Ectodermal cell (in vitro differentiated cells): ENCODE measurements around the gene MS4A10.

Experiments used
- H3K27ac ChIP-seq: 2 replicates; pipeline ENCODE4 v1.7.0; 2013; ENCODE audit warnings: mild to moderate bottlenecking, low read depth, low read length; ENCODE audit not compliant: insufficient read depth, poor library complexity, severe bottlenecking
- H3K27me3 ChIP-seq: 2 replicates; pipeline ENCODE4 v1.7.0; 2013; ENCODE audit warnings: mild to moderate bottlenecking, low read length; ENCODE audit not compliant: insufficient read depth, control insufficient read depth, poor library complexity, severe bottlenecking
- H3K36me3 ChIP-seq: one replicate; pipeline ENCODE4 v1.7.0; 2013; ENCODE audit warnings: low read length; ENCODE audit not compliant: control insufficient read depth, insufficient read depth
- H3K4me1 ChIP-seq: one replicate; pipeline ENCODE4 v1.7.0; 2013; ENCODE audit warnings: low read length; ENCODE audit not compliant: control insufficient read depth, insufficient read depth
- H3K4me3 ChIP-seq: 2 replicates; pipeline ENCODE4 v1.7.0; 2013; ENCODE audit warnings: low read depth, low read length, control low read depth; ENCODE audit not compliant: insufficient read depth
- H3K9me3 ChIP-seq: 2 replicates; pipeline ENCODE4 v1.7.0; 2013; ENCODE audit warnings: mild to moderate bottlenecking, low read length, moderate library complexity; ENCODE audit not compliant: control insufficient read depth
- WGBS, 2 experiments: methylation state at CpG; one replicate each; pipeline ENCODE4 v1.1.7; 2013; ENCODE audit warnings: missing lambda C conversion rate in 2 of 2; 5-methylcytosine and 5-hydroxymethylcytosine counted together

MS4A10 gene

DNA sequence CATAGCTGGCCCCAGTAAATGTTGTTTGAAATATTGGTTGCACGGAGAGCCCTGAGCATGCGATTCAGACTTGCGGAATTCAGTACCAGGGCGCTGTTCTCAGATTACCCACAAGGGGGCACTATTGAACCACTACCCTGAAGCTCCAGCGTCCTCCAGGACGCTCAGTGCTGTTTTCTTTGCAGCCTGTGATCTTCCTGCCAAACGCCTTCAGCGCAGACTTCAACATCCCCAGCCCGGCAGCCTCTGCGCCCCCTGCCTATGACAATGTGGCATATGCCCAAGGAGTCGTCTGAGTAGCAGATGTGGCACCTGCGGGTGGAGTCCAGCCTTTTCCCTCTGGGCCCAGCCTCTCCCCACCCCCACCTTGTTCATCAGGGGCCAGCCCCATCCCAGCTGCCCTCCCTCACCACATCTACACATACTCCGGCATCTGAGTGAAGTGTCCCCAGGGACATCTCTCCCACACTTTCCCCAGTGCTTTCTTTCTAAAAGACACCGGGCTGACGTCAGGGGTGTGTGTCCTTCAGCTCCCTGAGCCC is 9.6 kb upstream of the MS4A10 start:
- WGBS, 2 experiments, result 22 to 24% methylated on average over 15 of the region's 15 CpGs
- Histone ChIP-seq H3K4me3 (no peak overlapping the region), H3K9me3 (no peaks in the 10 kb centered on the region), H3K27ac (no peak overlapping the region), H3K36me3 (no peaks in the 10 kb centered on the region), H3K4me1 (no peaks in the 10 kb centered on the region), H3K27me3 (no peaks in the 10 kb centered on the region)

DNA sequence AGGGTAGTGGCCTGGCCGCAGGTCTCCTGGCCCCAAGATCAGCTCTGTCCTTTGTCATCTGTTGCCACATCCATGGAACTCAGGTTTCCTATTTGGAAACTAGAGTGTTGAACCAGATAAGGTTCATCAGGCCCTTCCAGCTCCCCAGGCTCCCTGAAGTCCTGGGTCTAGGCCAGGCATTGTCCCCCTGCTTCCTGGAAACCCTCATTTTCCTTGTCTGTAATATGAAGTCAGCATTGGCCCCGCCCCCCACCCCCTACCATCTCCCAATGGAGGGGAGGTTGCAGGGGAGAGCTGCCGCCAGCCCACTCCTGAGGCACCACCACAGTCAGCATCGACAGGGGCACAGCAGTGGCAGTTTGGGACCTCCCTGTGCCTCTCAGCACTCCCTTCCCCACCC is 9.0 kb upstream of the MS4A10 start:
- Histone ChIP-seq H3K36me3 (no peaks in the 10 kb centered on the region), H3K27ac (no peak overlapping the region), H3K9me3 (no peaks in the 10 kb centered on the region), H3K4me1 (no peaks in the 10 kb centered on the region), H3K27me3 (no peaks in the 10 kb centered on the region), H3K4me3 (no peak overlapping the region)
- WGBS, 2 experiments, result 88 to 89% methylated on average over 3 to 4 of the region's 4 CpGs

DNA sequence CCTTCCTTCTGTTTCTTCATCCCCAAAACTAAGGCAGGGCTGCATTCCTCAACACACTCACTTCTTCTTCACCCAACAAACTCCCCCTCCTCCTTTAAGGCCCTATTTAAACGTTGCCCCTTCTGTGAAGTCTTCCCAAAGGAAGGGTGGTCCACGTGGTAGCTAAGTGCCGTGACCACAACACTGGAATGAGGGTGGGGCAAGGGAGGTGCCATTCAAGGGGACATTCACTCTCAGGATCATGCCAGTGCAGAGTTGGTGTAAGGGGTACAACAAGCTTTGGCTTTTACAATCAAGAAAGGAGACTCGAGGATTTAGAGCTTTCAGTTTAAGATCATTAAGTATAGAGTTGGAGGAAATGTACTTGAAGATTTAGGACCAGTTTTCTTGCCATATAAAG is 8.0 kb upstream of the MS4A10 start:
- Histone ChIP-seq H3K4me1 (no peaks in the 10 kb centered on the region), H3K27me3 (no peaks in the 10 kb centered on the region), H3K36me3 (no peaks in the 10 kb centered on the region), H3K4me3 (no peak overlapping the region), H3K27ac (no peak overlapping the region), H3K9me3 (no peaks in the 10 kb centered on the region)
- WGBS, 2 experiments, result 74 to 76% methylated on average over 4 of the region's 4 CpGs

DNA sequence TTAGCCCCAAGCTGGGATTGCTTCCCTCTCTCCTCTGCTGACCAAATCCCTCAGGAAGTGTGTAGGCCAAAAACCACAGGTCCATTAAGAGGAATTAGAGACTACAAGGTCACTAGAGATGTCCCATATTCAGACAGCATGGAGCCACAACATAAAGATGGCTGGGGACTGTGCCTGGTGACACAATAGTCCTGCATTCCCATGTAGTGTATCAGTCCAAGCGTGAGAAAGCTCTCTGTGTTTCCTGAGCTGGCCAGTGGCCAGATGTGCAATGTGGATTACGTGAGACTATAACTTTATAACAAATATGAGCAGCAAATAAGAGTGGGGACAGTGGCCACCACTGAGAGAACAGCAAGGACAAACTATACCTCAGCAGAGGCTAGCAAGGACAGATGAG is 7.6 kb upstream of the MS4A10 start:
- Histone ChIP-seq H3K9me3 (no peaks in the 10 kb centered on the region), H3K4me3 (no peak overlapping the region), H3K4me1 (no peaks in the 10 kb centered on the region), H3K27ac (no peak overlapping the region), H3K27me3 (no peaks in the 10 kb centered on the region), H3K36me3 (no peaks in the 10 kb centered on the region)
- 83 to 92% methylated on average over 2 of the region's 2 CpGs for WGBS, 2 experiments

DNA sequence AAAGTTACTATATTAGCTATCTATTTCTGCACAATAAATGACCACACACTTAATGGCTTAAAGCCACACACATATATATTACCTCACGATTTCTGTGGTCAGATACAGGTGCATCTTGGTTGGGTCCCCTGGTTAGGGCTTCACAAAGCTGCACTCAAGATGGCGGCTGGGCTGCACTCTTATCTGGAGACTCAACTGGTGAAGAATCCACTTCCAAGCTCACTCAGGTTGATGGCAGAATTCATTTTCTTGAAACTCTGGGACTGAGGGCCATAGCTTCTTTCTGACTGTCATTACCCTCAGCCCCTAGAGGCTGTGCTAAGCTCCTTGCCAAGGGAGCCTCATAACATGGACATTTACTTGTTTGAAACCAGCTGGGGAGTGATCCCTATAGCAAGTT is 5.1 kb upstream of the MS4A10 start:
- 87 to 92% methylated on average over 2 of the region's 2 CpGs for WGBS, 2 experiments
- Histone ChIP-seq H3K27me3 (no peaks in the 10 kb centered on the region), H3K27ac (no peak overlapping the region), H3K4me3 (no peak overlapping the region), H3K9me3 (no peaks in the 10 kb centered on the region), H3K4me1 (no peaks in the 10 kb centered on the region), H3K36me3 (no peaks in the 10 kb centered on the region)

DNA sequence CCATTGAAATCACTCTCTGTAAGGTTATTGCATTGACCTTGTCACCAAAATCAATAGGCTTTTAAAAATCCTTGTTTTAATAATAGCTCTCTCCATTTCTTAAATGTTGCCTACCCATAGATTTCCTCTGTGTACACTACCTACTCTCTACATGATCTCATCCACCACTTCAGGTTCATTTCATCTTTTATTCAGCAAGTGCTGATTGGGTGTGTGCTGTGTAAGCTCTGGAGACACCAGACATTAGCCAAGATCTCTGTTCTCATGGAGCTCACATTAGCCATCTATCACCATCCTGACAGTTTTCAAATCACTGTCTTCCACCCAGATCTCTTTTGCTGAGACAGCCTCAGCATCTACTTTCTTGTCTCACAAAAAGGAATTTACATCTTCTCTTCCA is 4.4 kb upstream of the MS4A10 start:
- Histone ChIP-seq H3K4me3 (no peak overlapping the region), H3K36me3 (no peaks in the 10 kb centered on the region), H3K27me3 (no peaks in the 10 kb centered on the region), H3K4me1 (no peaks in the 10 kb centered on the region), H3K9me3 (no peaks in the 10 kb centered on the region), H3K27ac (no peak overlapping the region)

DNA sequence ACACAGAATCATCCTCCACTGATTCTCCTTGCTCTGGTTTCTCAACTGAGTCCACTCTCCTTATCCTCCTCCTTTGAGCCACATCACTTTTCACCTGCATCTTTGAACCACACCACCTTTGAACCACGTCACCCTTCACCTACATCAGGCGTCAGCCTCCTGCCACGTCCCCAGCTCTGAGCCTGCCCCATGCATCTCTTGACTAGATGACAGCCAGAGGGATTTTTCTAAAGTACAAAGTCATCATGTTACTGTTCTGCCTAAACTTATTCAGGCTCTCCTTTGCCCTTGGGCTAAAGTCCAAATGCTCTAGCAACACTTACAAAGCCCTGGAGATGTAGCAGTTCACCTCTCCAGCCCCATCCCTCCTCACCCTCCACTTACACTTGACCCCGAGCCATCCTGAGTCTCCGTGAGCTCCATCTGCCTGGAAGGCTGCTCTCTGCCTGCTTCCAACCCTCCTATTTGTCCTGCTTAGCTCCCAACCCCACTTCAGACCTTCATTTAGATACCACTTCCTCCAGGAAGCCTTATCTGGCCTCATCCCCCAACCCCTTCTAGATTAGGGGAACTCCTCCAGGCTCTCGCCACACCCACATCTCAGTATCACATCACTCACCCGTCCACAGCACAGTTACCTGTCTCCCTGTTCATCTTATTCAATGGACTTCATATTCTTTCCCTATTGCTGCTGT is 3.7 kb upstream of the MS4A10 start:
- no peaks in the 10 kb centered on the region for H3K27me3 ChIP-seq
- H3K9me3 ChIP-seq, result no peaks in the 10 kb centered on the region
- H3K27ac ChIP-seq, result no peak overlapping the region
- no peaks in the 10 kb centered on the region for H3K36me3 ChIP-seq
- no peaks in the 10 kb centered on the region for H3K4me1 ChIP-seq
- no peak overlapping the region for H3K4me3 ChIP-seq
- WGBS, 2 experiments, result 85 to 87% methylated on average over 7 of the region's 7 CpGs

DNA sequence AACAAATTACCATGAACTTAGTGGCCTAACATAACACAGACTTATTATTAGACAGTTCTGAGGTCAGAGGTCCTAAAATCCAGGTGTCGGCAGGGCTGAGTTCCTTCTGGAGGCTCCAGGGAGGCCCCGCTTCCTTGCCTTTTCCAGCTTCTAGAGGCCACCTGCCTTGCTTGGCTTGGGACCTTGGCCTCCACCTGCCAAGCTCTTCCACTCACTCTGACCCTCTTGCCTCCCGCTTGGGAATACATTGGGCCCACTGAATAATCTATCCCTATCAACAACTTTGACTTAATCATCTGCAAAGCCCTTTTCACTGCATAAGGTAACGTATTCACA is 3.2 kb upstream of the MS4A10 start:
- Histone ChIP-seq H3K9me3 (no peaks in the 10 kb centered on the region), H3K4me1 (no peaks in the 10 kb centered on the region), H3K27me3 (no peaks in the 10 kb centered on the region), H3K36me3 (no peaks in the 10 kb centered on the region), H3K27ac (no peak overlapping the region), H3K4me3 (no peak overlapping the region)
- WGBS, 2 experiments, result 94% methylated on average over 4 of the region's 4 CpGs

DNA sequence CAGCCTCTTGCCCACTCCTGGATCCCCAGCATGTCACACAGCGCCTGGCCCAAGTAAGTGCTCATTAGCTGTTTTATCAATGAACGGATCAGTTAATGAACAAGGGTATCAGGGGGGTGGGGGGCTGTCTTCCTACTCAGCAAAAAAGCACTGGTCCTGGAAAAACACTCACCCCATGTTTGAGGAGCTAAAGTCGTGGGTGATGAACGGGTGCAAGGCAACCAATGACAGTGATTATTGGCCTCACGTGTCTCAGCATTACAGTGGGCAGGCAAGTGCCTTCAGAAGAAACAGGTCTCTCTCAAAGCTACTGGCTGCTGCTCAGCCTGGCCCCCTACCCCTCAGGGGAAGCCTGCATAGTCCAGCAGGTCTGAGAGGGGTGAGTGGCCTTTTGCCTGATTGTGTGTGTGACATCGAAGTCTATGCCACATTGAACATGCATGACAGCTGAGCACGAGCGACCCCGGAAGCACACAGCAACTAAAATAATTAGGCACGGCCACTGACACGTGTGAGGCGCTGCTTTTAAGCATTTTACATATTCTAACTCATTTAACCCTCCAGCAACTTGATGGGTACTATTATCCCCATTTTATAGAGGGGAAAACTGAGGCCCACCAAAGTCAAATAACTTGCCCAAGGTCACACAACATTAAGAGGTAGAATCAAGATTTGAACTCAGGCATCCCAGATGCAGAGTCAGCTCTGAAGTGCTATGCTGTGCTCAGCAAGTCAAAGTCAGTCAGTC is 2.6 kb upstream of the MS4A10 start:
- Histone ChIP-seq H3K27ac (no peak overlapping the region), H3K36me3 (no peaks in the 10 kb centered on the region), H3K27me3 (no peaks in the 10 kb centered on the region), H3K9me3 (no peaks in the 10 kb centered on the region), H3K4me3 (no peak overlapping the region), H3K4me1 (no peaks in the 10 kb centered on the region)
- WGBS, 2 experiments, result 83 to 85% methylated on average over 12 of the region's 12 CpGs

DNA sequence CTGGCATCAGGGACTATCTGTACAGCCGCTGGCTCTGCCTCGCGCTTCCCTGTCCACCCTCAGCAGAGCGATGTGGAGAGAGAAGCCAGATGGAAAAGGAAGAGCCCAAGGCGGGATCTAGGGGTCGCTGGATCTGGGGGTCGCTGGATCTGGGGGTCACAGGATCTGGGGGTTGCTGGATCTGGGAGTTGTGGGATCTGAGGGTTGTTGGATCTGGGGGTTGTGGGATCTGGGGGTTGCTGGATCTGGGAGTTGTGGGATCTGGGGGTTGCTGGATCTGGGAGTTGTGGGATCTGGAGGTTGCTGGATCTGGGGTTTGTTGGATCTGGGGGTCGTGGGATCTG is 2.0 kb upstream of the MS4A10 start:
- Histone ChIP-seq H3K4me1 (no peaks in the 10 kb centered on the region), H3K27ac (no peak overlapping the region), H3K36me3 (no peaks in the 10 kb centered on the region), H3K9me3 (no peaks in the 10 kb centered on the region), H3K4me3 (no peak overlapping the region), H3K27me3 (no peaks in the 10 kb centered on the region)
- 91 to 93% methylated on average over 8 of the region's 8 CpGs for WGBS, 2 experiments
